Ecto neural progenitor cell (in vitro differentiated cells): ENCODE measurements around the gene SULT1B1.

Experiments used
- DNase-seq: peaks from one replicate; pipeline ENCODE4 v3.0.0-alpha.2; 2018; ENCODE audit warnings: low spot score

The SULT1B1 gene

GRCh38 chr4:69749771-69750170 is 10.6 kb downstream of the SULT1B1 start:
- no peak for DNase-seq

- DNase-seq = no peak
Measured at GRCh38 chr4:69748173-69748572, 12.2 kb downstream of the SULT1B1 start.

GRCh38 chr4:69744157-69744478 is 16.3 kb downstream of the SULT1B1 start:
- DNase-seq = no peak

- no peak for DNase-seq
Measured at GRCh38 chr4:69743476-69744156, 16.8 kb downstream of the SULT1B1 start.

GRCh38 chr4:69742596-69742995 is 17.8 kb downstream of the SULT1B1 start:
- DNase-seq = no peak

GRCh38 chr4:69738872-69739271 is 21.5 kb downstream of the SULT1B1 start:
- no peak for DNase-seq

GRCh38 chr4:69735119-69735518 is 25.3 kb downstream of the SULT1B1 start:
- no peak for DNase-seq

- DNase-seq = no peak
Measured at GRCh38 chr4:69731847-69732246, 28.6 kb downstream of the SULT1B1 start.

- no peak for DNase-seq
Measured at GRCh38 chr4:69731241-69731640, 29.2 kb downstream of the SULT1B1 start.

GRCh38 chr4:69730002-69730401 is 30.4 kb downstream of the SULT1B1 start:
- no peak for DNase-seq

- DNase-seq = no peak
Measured at GRCh38 chr4:69727926-69728325, 32.5 kb downstream of the SULT1B1 start.

- no peak for DNase-seq
Measured at GRCh38 chr4:69727426-69727825, 33.0 kb downstream of the SULT1B1 start.

GRCh38 chr4:69726971-69727370 is 33.4 kb downstream of the SULT1B1 start:
- no peak for DNase-seq

- no peak for DNase-seq
Measured at GRCh38 chr4:69718396-69719271, 41.8 kb downstream of the SULT1B1 start.

GRCh38 chr4:69717778-69718177 is 42.6 kb downstream of the SULT1B1 start:
- DNase-seq = no peak

- DNase-seq = no peak
Measured at GRCh38 chr4:69716654-69717053, 43.8 kb downstream of the SULT1B1 start.

- no peak for DNase-seq
Measured at GRCh38 chr4:69714086-69714485, 46.3 kb downstream of the SULT1B1 start.

GRCh38 chr4:69713593-69713992 is 46.8 kb downstream of the SULT1B1 start:
- no peak for DNase-seq

GRCh38 chr4:69710580-69710979 is 49.8 kb downstream of the SULT1B1 start:
- no peak for DNase-seq

- DNase-seq = no peak
Measured at GRCh38 chr4:69708211-69708610, 52.2 kb downstream of the SULT1B1 start.

GRCh38 chr4:69707807-69708206 is 52.6 kb downstream of the SULT1B1 start:
- DNase-seq = no peak

GRCh38 chr4:69702201-69702600 is 58.2 kb downstream of the SULT1B1 start:
- no peak for DNase-seq

- no peak for DNase-seq
Measured at GRCh38 chr4:69701696-69702095, 58.7 kb downstream of the SULT1B1 start.
